Measurements from ENCODE around the gene PPP1CC.

The PPP1CC gene

DNA sequence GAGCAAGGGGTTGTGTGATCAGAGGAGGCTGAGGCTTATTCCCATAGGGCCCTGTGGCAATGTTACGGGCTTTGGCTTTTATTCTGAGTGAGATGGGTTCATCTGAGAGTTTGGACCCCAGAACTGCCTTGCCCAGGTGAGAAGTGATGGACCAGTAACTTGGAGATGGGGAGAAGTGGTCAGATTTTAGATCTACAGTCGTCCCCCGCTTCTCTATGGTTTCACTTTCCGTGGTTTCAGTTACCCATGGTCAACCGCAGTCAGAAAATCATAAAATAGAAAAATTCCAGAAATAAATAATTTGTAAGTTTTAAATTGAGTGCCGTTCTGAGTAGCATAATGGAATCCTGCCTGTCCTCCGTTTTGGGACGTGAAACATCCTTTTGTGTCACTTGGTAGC, 40.2 kb upstream of the PPP1CC start:
- no peak overlapping the region for H3K4me3 ChIP-seq (ENCODE audit: low read depth in 1 of 2, low read length in 1 of 2)
- TF ChIP-seq, protein P1, sequence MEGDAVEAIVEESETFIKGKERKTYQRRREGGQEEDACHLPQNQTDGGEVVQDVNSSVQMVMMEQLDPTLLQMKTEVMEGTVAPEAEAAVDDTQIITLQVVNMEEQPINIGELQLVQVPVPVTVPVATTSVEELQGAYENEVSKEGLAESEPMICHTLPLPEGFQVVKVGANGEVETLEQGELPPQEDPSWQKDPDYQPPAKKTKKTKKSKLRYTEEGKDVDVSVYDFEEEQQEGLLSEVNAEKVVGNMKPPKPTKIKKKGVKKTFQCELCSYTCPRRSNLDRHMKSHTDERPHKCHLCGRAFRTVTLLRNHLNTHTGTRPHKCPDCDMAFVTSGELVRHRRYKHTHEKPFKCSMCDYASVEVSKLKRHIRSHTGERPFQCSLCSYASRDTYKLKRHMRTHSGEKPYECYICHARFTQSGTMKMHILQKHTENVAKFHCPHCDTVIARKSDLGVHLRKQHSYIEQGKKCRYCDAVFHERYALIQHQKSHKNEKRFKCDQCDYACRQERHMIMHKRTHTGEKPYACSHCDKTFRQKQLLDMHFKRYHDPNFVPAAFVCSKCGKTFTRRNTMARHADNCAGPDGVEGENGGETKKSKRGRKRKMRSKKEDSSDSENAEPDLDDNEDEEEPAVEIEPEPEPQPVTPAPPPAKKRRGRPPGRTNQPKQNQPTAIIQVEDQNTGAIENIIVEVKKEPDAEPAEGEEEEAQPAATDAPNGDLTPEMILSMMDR (IDR thresholded peaks at IDR 0.05) = no peak
- peaks cover 19% of the 10 kb centered on the region for H3K27me3 ChIP-seq
- no peak overlapping the region for H3K27ac ChIP-seq
- H3K4me1 ChIP-seq (ENCODE audit: control insufficient read depth in 1 of 2, insufficient read depth in 1 of 2, low read depth in 1 of 2, low read length in 1 of 2) = peaks cover 0 to 3% of the 10 kb centered on the region in 2 experiments
- H3K36me3 ChIP-seq = no peaks in the 10 kb centered on the region
- H3K9me3 ChIP-seq = no peaks in the 10 kb centered on the region

- no peaks in the 10 kb centered on the region for H3K36me3 ChIP-seq
- TF ChIP-seq, protein P1 (IDR thresholded peaks at IDR 0.05) = no peak
- peaks cover 19% of the 10 kb centered on the region for H3K27me3 ChIP-seq
- no peak overlapping the region for H3K27ac ChIP-seq
- H3K4me1 ChIP-seq (ENCODE audit: control insufficient read depth in 1 of 2, insufficient read depth in 1 of 2, low read depth in 1 of 2, low read length in 1 of 2) = peaks cover 0 to 3% of the 10 kb centered on the region in 2 experiments
- no peaks in the 10 kb centered on the region for H3K9me3 ChIP-seq
- H3K4me3 ChIP-seq (ENCODE audit: low read depth in 1 of 2, low read length in 1 of 2) = no peak overlapping the region
Observed at GRCh38 chr12:110782094-110782493, 39.4 kb upstream of the PPP1CC start.

DNA sequence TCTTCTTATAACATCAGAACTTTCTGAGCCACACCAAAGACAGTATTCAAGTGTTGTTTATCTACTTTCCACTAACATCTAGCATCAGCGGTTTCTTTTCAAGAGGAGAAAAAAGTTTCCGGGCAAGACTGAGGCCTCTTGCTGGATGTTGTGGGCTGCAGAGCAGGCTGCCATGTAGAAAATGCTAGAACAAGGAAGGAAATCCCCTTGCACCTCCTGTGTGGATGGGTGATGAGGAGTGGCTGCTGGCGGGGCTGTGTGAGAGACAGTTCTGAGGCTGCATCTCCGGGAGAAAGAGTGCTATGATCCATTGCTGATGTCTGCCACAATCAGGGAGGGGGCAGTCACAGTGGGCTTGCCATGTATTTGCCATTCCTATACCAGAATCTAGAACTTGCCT, 37.8 kb upstream of the PPP1CC start:
- H3K27ac ChIP-seq = no peak overlapping the region
- TF ChIP-seq, protein P1 (IDR thresholded peaks at IDR 0.05) = no peak
- peaks cover 0 to 3% of the 10 kb centered on the region in 2 experiments for H3K4me1 ChIP-seq (ENCODE audit: control insufficient read depth in 1 of 2, insufficient read depth in 1 of 2, low read depth in 1 of 2, low read length in 1 of 2)

DNA sequence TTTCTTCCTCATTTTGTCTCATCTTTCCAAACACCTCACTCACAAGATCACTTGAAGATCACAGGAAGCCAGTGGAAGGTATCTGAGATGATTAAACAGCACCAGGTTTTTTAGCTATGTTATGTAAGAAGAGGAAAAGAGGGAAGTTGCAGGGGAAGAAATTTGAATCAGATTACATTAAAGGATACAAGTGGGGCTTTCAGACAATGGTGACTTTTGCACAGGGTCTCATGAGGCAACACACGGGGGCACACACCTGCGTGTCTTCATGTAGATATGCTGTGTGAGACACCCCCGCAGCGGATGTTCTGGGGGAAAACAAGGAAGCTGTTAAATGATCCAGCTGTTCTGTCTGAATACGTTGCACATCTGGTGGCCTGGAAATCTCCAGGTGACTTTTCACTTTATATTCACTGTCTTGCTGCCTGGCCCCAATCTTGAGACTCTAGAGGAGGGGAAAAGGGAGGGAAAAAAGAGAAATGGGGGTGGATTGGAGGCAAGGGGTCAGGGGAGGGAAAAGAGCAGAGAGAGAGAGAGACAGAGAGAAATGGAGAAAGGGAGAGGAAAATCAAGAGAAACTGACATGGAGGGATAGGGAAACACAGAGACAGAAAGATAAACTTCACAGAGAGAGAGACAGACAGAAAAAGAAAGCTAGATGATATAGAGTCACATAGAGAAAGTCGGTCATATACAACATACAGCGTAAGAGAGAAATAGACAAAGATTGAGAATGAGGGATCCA, 36.3 kb upstream of the PPP1CC start:
- TF ChIP-seq, protein P1 (IDR thresholded peaks at IDR 0.05) = no peak

More for the DNA sequence above, 37.8 kb upstream of the PPP1CC start:
- Histone ChIP-seq H3K27me3 (peaks cover 19% of the 10 kb centered on the region), H3K4me3 (ENCODE audit: low read depth in 1 of 2, low read length in 1 of 2) (no peak overlapping the region), H3K9me3 (no peaks in the 10 kb centered on the region), H3K36me3 (no peaks in the 10 kb centered on the region)

GRCh38 chr12:110776410-110776809, 33.7 kb upstream of the PPP1CC start:
- H3K36me3 ChIP-seq = no peaks in the 10 kb centered on the region
- H3K27me3 ChIP-seq = no peaks in the 10 kb centered on the region
- peaks cover 0 to 3% of the 10 kb centered on the region in 2 experiments for H3K4me1 ChIP-seq (ENCODE audit: control insufficient read depth in 1 of 2, insufficient read depth in 1 of 2, low read depth in 1 of 2, low read length in 1 of 2)
- TF ChIP-seq, protein P1 (IDR thresholded peaks at IDR 0.05) = no peak
- no peak overlapping the region for H3K4me3 ChIP-seq (ENCODE audit: low read depth in 1 of 2, low read length in 1 of 2)
- H3K9me3 ChIP-seq = no peaks in the 10 kb centered on the region
- H3K27ac ChIP-seq = no peak overlapping the region

More for the DNA sequence above, 36.3 kb upstream of the PPP1CC start:
- peaks cover 15% of the 10 kb centered on the region for H3K27me3 ChIP-seq
- H3K36me3 ChIP-seq = no peaks in the 10 kb centered on the region
- no peak overlapping the region for H3K27ac ChIP-seq
- no peaks in the 10 kb centered on the region for H3K9me3 ChIP-seq
- H3K4me1 ChIP-seq (ENCODE audit: control insufficient read depth in 1 of 2, insufficient read depth in 1 of 2, low read depth in 1 of 2, low read length in 1 of 2) = peaks cover 0 to 3% of the 10 kb centered on the region in 2 experiments
- H3K4me3 ChIP-seq (ENCODE audit: low read depth in 1 of 2, low read length in 1 of 2) = no peak overlapping the region
